IMR-90 (cell line): ENCODE measurements around the gene GATA3. TPM values are rescaled to one million over a fixed set of nuclear protein-coding genes. Genes with fewer than 3 reads are reported as not detected.

Source experiments
- ATAC-seq: fragments of 200-7000 bp; cut with Tn5 transposase; 2 replicates; pipeline ENCODE4 v1.9.1; 2020; ENCODE audit warnings: low read depth, mild to moderate bottlenecking, moderate library complexity
- BruUV-seq: library from RNA; stranded (reverse); fragments of 400-500 nt; replicated peaks from 2 replicates; lab custom pipeline; 2021; lab: Mats Ljungman, UMichigan
- CTCF ChIA-PET: fragments of 300-600 bp; formaldehyde crosslinking; extraction: SDS; loops from one replicate; lab custom pipeline; 2021; ENCODE audit warnings: antibody characterized with exemption; lab: Yijun Ruan, JAX
- POLR2A ChIA-PET: fragments of 300-600 bp; sonication (Branson Sonifier 250); formaldehyde crosslinking; loops from one replicate; lab custom pipeline; 2022; ENCODE audit warnings: antibody characterized with exemption; ENCODE audit not compliant: unreplicated experiment; lab: Charles Lee
- DNase-seq: peaks from one replicate; pipeline ENCODE4 v3.0.0; 2013
- H2AFZ ChIP-seq: replicated peaks from 2 replicates; pipeline ENCODE3; 2013; ENCODE audit warnings: low read length, mild to moderate bottlenecking; ENCODE audit not compliant: poor library complexity
- H2AK5ac ChIP-seq: 2 replicates; pipeline ENCODE4 v1.6.1; 2013; ENCODE audit warnings: low read depth, low read length, inconsistent platforms
- H2AK9ac ChIP-seq: replicated peaks from 2 replicates; pipeline ENCODE3; 2013; ENCODE audit warnings: mild to moderate bottlenecking, low read depth, low read length, moderate library complexity; ENCODE audit not compliant: poor library complexity
- H2BK120ac ChIP-seq: 2 replicates; pipeline ENCODE4 v1.6.1; 2013; ENCODE audit warnings: low read depth, low read length, inconsistent platforms
- H2BK15ac ChIP-seq: 3 replicates; pipeline ENCODE4 v1.6.1; 2013; ENCODE audit warnings: low read depth, low read length, inconsistent platforms
- H2BK20ac ChIP-seq: 2 replicates; pipeline ENCODE4 v1.6.1; 2013; ENCODE audit warnings: low read depth, mild to moderate bottlenecking, inconsistent platforms, low read length, moderate library complexity
- H2BK5ac ChIP-seq: 2 replicates; pipeline ENCODE4 v1.6.1; 2013; ENCODE audit warnings: mild to moderate bottlenecking, low read depth, low read length, inconsistent platforms; ENCODE audit not compliant: poor library complexity, severe bottlenecking
- H3K14ac ChIP-seq: replicated peaks from 2 replicates; pipeline ENCODE4 v1.6.1; 2013; ENCODE audit warnings: low read depth, low read length, inconsistent platforms
- H3K18ac ChIP-seq: 2 replicates; pipeline ENCODE4 v1.6.1; 2013; ENCODE audit warnings: low read depth, low read length, control low read depth
- H3K23ac ChIP-seq: 2 replicates; pipeline ENCODE4 v1.6.1; 2013; ENCODE audit warnings: low read depth, low read length, inconsistent platforms
- H3K27ac ChIP-seq: 2 replicates; pipeline ENCODE4 v1.5.1; 2013; ENCODE audit warnings: mild to moderate bottlenecking, control low read depth, low read length; ENCODE audit not compliant: insufficient read depth
- H3K27me3 ChIP-seq: 2 replicates; pipeline ENCODE4 v1.6.1; 2013; ENCODE audit warnings: low read length; ENCODE audit not compliant: control insufficient read depth, insufficient read depth
- H3K36me3 ChIP-seq: 2 replicates; pipeline ENCODE4 v1.6.1; 2013; ENCODE audit warnings: low read length, mixed read lengths; ENCODE audit not compliant: control insufficient read depth, insufficient read depth
- H3K4ac ChIP-seq: 2 replicates; pipeline ENCODE4 v1.6.1; 2013; ENCODE audit warnings: low read depth, low read length, inconsistent platforms
- H3K4me1 ChIP-seq: 2 replicates; pipeline ENCODE4 v1.6.1; 2013; ENCODE audit warnings: low read length, mixed read lengths; ENCODE audit not compliant: control insufficient read depth, insufficient read depth
- H3K4me2 ChIP-seq: 2 replicates; pipeline ENCODE4 v1.6.1; 2013; ENCODE audit warnings: low read depth, mild to moderate bottlenecking, control low read depth, low read length, moderate library complexity
- H3K4me3 ChIP-seq: 2 replicates; pipeline ENCODE4 v1.5.1; 2013; ENCODE audit warnings: low read depth, mild to moderate bottlenecking, control low read depth, low read length, moderate library complexity; ENCODE audit not compliant: insufficient read depth
- H3K56ac ChIP-seq: 2 replicates; pipeline ENCODE4 v1.6.1; 2013; ENCODE audit warnings: low read length, inconsistent platforms; ENCODE audit not compliant: insufficient read depth; ENCODE audit errors: extremely low read depth
- H3K79me1 ChIP-seq, 2 experiments: 2 replicates each; pipeline ENCODE4 v1.6.1; 2013; ENCODE audit warnings: low read length in 2 of 2, inconsistent platforms in 1 of 2, low read depth in 1 of 2
- H3K9ac ChIP-seq: 2 replicates; pipeline ENCODE4 v1.6.1; 2013; ENCODE audit warnings: low read depth, low read length, control low read depth
- H3K9me1 ChIP-seq: 2 replicates; pipeline ENCODE4 v1.6.1; 2013; ENCODE audit warnings: low read length, inconsistent platforms; ENCODE audit not compliant: insufficient read depth
- H3K9me3 ChIP-seq: 2 replicates; pipeline ENCODE4 v1.6.1; 2013; ENCODE audit warnings: low read length; ENCODE audit not compliant: control insufficient read depth, insufficient read depth
- H4K20me1 ChIP-seq: 2 replicates; pipeline ENCODE4 v1.6.1; 2013; ENCODE audit warnings: low read length, inconsistent platforms; ENCODE audit not compliant: insufficient read depth
- H4K5ac ChIP-seq: 2 replicates; pipeline ENCODE4 v1.6.1; 2013; ENCODE audit warnings: mild to moderate bottlenecking, low read depth, low read length, control low read depth
- H4K8ac ChIP-seq, 2 experiments: 2 replicates each; pipeline ENCODE4 v1.6.1; 2013; ENCODE audit warnings: low read depth in 2 of 2, low read length in 2 of 2, control low read depth in 1 of 2, inconsistent platforms in 1 of 2
- H4K91ac ChIP-seq: 2 replicates; pipeline ENCODE4 v1.6.1; 2013; ENCODE audit warnings: low read depth, low read length, inconsistent platforms; ENCODE audit not compliant: insufficient read depth
- MAFK ChIP-seq: IDR thresholded peaks from 2 replicates; pipeline ENCODE4 v1.6.1; 2012; ENCODE audit warnings: low read depth, low read length, improper control_type of control experiment
- MXI1 ChIP-seq: IDR thresholded peaks from 2 replicates; pipeline ENCODE4 v1.6.1; 2012; ENCODE audit warnings: low read depth, mild to moderate bottlenecking, low read length, moderate library complexity, borderline replicate concordance
- NFE2L2 ChIP-seq: fragments of 150-350 bp; IDR thresholded peaks from 2 replicates; pipeline ENCODE4 v1.6.1; 2016; ENCODE audit warnings: low read depth, mild to moderate bottlenecking, low read length
- POLR2A ChIP-seq: IDR thresholded peaks from 2 replicates; pipeline ENCODE4 v1.6.1; 2012; ENCODE audit warnings: mild to moderate bottlenecking, low read depth, low read length
- RAD21 ChIP-seq: IDR thresholded peaks from 2 replicates; pipeline ENCODE4 v1.6.1; 2012; ENCODE audit warnings: low read length, improper control_type of control experiment
- SMC3 ChIP-seq: fragments of 150-350 bp; IDR thresholded peaks from 2 replicates; pipeline ENCODE4 v1.6.1; 2016; ENCODE audit warnings: low read depth, mild to moderate bottlenecking, antibody characterized with exemption, low read length, moderate library complexity
- WGBS, 2 experiments: methylation state at CpG; one replicate each; pipeline versions ENCODE4 v1.1.5 to v1.1.7; 2013; ENCODE audit warnings: missing lambda C conversion rate in 2 of 2; ENCODE audit not compliant: insufficient read length in 1 of 2; ENCODE audit errors: extremely low coverage in 2 of 2; 5-methylcytosine and 5-hydroxymethylcytosine counted together
- dilution Hi-C: fragments of 300-500 bp; cut with HindIII; formaldehyde crosslinking; loops from one replicate; pipeline ENCODE4 v1.14.3; 2018; ENCODE audit warnings: low sequenced_read_pairs; ENCODE audit not compliant: unreplicated experiment
- in situ Hi-C: fragments of 300-500 bp; cut with MboI; formaldehyde crosslinking; loops from 3 replicates; pipeline ENCODE4 v1.14.3; 2019; ENCODE audit warnings: low sequenced_read_pairs, inconsistent platforms, mixed read lengths
- intact Hi-C: fragments of 100-400 bp; cut with micrococcal nuclease; formaldehyde crosslinking; loops from 2 replicates; pipeline ENCODE4 v1.10.0; 2022
- polyA plus RNA-seq, 3 experiments: library from polyadenylated mRNA; depleted of rRNA; stranded (reverse); fragments of >200 nt; gene quantifications; 2 replicates each; pipeline ENCODE4 v1.2.3, GENCODE V29; 2012; ENCODE audit warnings: low replicate concordance in 1 of 3
- total RNA-seq: library from RNA; depleted of rRNA; stranded (reverse); fragments of >200 nt; gene quantifications from 2 replicates; pipeline ENCODE4 v1.2.3, GENCODE V29; 2012

The GATA3 gene
- total and polyA plus RNA-seq, 2 of the 4 experiments (the other 2 are of a cell fraction) = 0.21 TPM; not detected in 1

- no peak overlapping the region for H4K8ac ChIP-seq
- H3K9me3 ChIP-seq = no peaks in the 10 kb centered on the region
- H2BK15ac ChIP-seq = no peak overlapping the region
- BruUV-seq = no TSS peak
- H3K27me3 ChIP-seq = peaks cover 7% of the 10 kb centered on the region
- POLR2A ChIA-PET = no interaction called here
- no peak overlapping the region for H3K27ac ChIP-seq
- no peaks in the 10 kb centered on the region for H3K9me1 ChIP-seq
- no peak overlapping the region for H4K5ac ChIP-seq
- ATAC-seq (no peak), DNase-seq (no peak)
- H3K56ac ChIP-seq = no peak overlapping the region
- in situ Hi-C loops (no loop called here), intact Hi-C loops (no loop called here), dilution Hi-C loops (no loop called here)
- no peak overlapping the region for H3K4me3 ChIP-seq
- no peaks in the 10 kb centered on the region for H3K4me1 ChIP-seq
- H3K79me1 ChIP-seq = no peaks in the 10 kb centered on the region
- no CpG with 5 or more reads among the region's 2 CpGs for WGBS, 2 experiments
- H2BK120ac ChIP-seq = no peak overlapping the region
- H2AK5ac ChIP-seq = no peak overlapping the region
- no peaks in the 10 kb centered on the region for H4K20me1 ChIP-seq
- H3K4ac ChIP-seq = no peak overlapping the region
- no peak overlapping the region for H3K9ac ChIP-seq
- CTCF ChIA-PET = no interaction called here
- no peak overlapping the region for H2BK20ac ChIP-seq
- H3K4me2 ChIP-seq = no peak overlapping the region
- no peak overlapping the region for H2BK5ac ChIP-seq
- H4K91ac ChIP-seq = no peak overlapping the region
- no peak overlapping the region for H2AK9ac ChIP-seq
- H3K36me3 ChIP-seq = no peaks in the 10 kb centered on the region
- no peak overlapping the region for H3K18ac ChIP-seq
- no peak overlapping the region for H3K23ac ChIP-seq
- H3K14ac ChIP-seq = no peak overlapping the region
- no peak for TF ChIP-seq SMC3
- no peak for TF ChIP-seq MXI1
- TF ChIP-seq NFE2L2 = no peak
- TF ChIP-seq MAFK = no peak
- no peak for TF ChIP-seq RAD21
- TF ChIP-seq POLR2A = no peak
- H2AFZ ChIP-seq = no peak overlapping the region
Observed at GRCh38 chr10:8023851-8024250, 30.6 kb upstream of the GATA3 start.
